Astrocyte (in vitro differentiated cells and primary cell): Measurements from ENCODE around the gene VIPR1.

ENCODE experiments used
- EZH2 ChIP-seq: IDR thresholded peaks from 2 replicates; pipeline ENCODE4 v1.6.1; 2012; ENCODE audit warnings: mild to moderate bottlenecking, low read length, inconsistent platforms; ENCODE audit not compliant: insufficient read depth
- TF ChIP-seq, protein P1 (sequence below): IDR thresholded peaks from 2 replicates; pipeline ENCODE4 v1.5.1; 2011; ENCODE audit warnings: low read depth, mild to moderate bottlenecking, inconsistent platforms, low read length, moderate library complexity; ENCODE audit not compliant: insufficient read depth

DNA sequence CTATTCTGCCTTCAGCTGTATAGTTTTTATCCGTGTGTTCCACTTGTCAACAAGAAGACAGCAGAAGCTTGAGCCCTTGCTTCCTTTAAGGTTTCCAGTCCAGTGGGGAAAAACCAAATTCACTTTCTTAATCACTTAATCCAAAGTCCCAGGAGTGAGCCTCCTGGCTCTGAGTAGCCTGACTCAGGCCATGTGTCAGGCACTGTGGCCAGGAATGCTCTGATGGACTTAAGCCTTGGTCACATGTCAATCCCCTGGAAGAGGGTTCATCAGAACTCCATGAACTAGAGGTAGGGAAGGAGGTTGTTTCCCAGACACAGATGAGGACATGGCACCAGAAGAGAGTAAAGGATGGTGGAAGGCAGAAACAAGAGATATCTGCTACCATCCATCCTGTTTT lies 8.8 kb downstream of the VIPR1 start:
- no peak for TF ChIP-seq EZH2
- TF ChIP-seq, protein P1, sequence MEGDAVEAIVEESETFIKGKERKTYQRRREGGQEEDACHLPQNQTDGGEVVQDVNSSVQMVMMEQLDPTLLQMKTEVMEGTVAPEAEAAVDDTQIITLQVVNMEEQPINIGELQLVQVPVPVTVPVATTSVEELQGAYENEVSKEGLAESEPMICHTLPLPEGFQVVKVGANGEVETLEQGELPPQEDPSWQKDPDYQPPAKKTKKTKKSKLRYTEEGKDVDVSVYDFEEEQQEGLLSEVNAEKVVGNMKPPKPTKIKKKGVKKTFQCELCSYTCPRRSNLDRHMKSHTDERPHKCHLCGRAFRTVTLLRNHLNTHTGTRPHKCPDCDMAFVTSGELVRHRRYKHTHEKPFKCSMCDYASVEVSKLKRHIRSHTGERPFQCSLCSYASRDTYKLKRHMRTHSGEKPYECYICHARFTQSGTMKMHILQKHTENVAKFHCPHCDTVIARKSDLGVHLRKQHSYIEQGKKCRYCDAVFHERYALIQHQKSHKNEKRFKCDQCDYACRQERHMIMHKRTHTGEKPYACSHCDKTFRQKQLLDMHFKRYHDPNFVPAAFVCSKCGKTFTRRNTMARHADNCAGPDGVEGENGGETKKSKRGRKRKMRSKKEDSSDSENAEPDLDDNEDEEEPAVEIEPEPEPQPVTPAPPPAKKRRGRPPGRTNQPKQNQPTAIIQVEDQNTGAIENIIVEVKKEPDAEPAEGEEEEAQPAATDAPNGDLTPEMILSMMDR, result no peak
